GM04503 (cell line): Measurements from ENCODE around the gene R3HCC1L.
A peak's percentile ranks its signal among the peaks of the same experiment; 100 is the strongest.

Source experiments
- DNase-seq: peaks from one replicate; pipeline ENCODE4 v3.0.0-alpha.2; 2012; ENCODE audit warnings: low read depth

R3HCC1L gene

DNA sequence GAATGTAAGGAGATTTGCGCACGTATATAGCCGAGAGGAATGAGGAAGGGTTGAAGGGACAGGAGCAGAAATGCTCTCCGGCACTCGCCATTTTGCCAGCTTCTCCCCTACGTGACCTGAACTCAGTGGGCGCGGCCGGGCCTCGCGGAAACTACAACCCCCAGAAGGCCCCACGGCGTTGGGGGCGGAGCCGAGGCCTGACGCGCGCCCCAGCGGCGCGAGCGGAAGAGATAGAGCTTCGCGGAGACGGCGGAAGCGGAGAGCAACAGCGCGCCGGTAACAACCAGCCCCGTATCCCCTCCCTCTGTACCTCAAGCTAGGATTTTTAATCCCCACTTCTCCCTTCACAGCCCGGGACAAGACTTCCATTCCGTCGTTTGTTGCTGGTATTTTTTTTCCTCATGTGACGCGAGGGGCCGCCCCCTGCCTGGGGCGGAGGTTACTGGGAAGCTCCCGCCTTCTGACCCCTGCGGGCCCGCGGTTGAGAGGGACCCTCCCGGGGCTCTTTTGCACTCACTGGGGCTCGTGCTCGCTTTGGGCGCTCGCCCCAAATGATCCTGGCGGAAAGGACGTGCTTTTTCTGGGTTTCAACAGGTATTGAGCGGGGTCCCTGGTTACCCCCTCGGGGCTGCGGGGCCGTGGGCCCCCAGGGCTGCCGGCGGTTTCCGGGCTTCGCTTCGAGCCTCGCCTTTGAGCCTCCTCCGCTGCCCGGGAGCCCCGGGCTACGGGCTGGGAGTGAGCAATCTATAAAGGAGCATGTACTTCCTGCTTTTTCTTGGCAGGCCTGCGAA, at the start of gene R3HCC1L:
Gene R3HCC1L, plus strand, starts transcription at position 227 of the 791 bp plus-strand sequence. CDS start 73,458 bp downstream, outside the sequence.
- DNase-seq = peak; percentile 52

- no peak for DNase-seq
These were observed 49.2 kb upstream of the R3HCC1L start for GRCh38 chr10:98085238-98085637.

- DNase-seq = no peak
These were observed 47.4 kb upstream of the R3HCC1L start for GRCh38 chr10:98086837-98087708.

DNA sequence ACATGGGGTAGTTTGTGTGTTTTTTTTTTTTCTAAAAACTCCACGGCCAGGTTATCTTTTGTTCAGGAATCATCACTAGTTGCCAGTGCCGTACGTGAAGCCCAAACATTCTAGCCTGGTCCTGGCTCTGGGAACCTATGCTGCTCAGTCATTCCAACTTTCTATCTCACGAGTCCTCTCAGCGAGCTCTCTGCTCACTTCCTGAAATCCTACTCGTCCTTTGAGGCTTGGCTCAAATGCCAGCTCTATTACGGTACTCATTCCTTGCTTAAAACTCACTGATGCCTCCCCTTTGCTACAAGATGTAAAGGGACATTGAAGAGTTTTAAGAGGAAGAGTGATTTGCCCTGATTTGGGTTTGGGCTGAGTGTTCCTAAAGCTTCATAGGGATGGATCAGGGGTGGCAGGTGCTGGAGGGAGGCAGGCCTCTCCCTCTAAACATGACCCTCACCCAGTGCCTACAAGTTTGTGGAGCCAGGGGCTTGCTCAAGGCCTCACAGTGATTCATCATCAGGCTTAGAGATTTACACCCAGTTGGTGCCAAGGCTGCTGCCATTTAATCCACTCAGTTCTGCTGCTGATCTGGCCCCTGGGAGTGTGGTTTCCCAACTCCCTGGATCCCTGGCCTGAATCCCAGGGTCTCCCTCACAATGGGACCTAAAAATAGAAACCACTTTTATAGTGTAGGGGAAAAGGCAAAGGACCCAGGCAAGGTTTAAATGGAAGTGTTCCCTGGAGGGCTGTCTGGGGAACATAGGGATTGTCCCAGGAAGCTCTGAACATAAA, 46.1 kb upstream of the R3HCC1L start:
- peak; percentile 7 for DNase-seq

DNA sequence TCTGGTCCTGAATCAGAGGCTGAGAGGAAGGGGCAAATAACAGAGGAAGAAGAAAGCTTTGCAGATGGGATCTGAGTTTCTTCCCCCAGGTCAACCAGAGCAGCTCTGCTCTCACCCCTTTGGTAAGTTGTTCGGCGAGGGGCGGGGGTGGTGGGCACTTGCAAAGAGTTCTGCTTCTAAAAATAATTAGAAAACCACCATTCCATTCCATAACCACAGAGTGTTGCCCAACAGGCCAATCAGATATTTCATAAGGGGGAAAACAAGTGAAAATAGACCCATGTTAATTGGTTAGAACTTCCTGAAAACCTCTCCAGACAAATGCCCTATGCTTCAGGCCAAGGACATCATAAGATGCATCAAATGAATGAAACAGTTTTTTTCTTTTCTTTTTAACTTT, 43.6 kb upstream of the R3HCC1L start:
- DNase-seq = no peak

DNA sequence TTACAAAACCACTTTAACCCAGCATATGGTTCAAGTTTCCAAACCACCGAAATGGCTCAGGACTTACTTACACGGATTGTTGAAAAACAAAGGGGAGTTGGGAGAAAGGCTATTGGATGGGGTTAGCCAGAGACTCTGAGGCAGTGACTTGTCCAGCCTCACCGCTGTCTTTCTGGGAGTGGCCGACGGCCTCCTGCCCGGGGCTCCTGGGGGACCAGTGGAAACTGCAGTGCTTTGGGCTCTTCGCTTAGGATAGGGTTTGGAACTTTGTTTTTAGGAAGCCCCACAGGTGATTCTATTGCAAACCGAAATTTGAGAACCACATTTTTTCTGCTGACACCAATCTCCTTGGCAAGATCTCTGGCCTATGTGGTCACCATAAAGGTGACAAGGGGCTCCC, 38.1 kb upstream of the R3HCC1L start:
- no peak for DNase-seq

DNA sequence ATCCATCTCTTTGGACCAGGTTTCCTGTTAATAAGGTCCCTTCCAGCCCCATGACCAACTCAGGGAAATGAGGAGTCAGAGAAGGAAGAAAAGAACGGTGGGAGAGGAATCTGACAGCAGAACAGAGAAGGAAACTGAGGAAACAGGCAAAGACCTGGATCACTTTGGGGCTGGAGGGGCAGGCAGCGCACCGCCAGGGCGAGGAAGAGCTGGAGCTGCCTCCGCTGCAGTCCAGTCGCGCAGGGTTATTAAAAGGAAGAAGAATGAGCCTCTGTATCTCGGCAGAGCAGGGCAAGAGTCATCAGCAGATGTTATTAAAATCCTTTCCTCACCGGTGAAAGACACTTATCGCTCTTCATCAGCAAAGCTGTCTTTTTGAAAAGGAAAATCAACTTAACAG, 37.7 kb upstream of the R3HCC1L start:
- DNase-seq = no peak

DNA sequence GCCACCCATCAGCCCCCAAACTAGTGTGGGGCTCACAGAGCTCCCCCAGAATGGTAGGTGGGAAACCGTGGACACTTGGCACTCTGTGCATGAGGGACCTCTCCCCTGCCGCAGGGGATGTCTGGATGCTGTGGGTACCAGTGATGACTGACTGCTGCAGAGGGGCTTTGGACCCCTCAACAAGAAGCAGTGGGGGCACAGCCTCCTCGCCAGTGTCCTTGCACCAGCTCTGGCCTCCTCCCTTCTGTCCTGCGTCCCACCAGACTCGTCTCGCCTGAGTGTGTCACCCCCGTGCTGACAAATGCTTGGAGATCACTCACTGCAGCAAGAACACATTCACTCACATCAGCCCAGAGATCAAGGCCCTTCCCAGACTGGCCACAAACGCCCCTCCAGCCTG, 37.3 kb upstream of the R3HCC1L start:
- no peak for DNase-seq

GRCh38 chr10:98097616-98098015, 36.8 kb upstream of the R3HCC1L start:
- DNase-seq = no peak

GRCh38 chr10:98098247-98098646, 36.2 kb upstream of the R3HCC1L start:
- no peak for DNase-seq

DNA sequence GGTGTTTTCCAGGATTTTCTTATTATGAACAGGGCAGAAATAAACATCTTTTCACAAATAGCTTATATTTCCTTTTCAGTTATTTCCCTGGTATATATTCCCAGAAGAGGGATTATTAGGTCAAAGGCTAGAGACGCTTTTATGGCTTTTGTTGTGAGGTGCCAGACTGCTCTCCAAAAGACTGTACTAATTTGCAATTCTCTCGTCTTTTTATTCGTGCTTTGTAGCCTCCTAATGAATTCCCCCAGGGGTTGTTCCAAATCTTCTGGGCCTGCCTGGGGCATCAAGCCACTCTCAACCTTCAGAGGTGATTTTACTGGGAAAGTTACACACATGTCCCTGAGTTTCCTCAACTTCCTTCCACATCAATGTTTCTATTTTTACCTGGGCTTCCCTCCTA, 34.0 kb upstream of the R3HCC1L start:
- DNase-seq = no peak

GRCh38 chr10:98101366-98101765, 33.1 kb upstream of the R3HCC1L start:
- no peak for DNase-seq

- no peak for DNase-seq
These were observed 30.3 kb upstream of the R3HCC1L start for GRCh38 chr10:98104125-98104524.

GRCh38 chr10:98106531-98106930, 27.9 kb upstream of the R3HCC1L start:
- DNase-seq = no peak

DNA sequence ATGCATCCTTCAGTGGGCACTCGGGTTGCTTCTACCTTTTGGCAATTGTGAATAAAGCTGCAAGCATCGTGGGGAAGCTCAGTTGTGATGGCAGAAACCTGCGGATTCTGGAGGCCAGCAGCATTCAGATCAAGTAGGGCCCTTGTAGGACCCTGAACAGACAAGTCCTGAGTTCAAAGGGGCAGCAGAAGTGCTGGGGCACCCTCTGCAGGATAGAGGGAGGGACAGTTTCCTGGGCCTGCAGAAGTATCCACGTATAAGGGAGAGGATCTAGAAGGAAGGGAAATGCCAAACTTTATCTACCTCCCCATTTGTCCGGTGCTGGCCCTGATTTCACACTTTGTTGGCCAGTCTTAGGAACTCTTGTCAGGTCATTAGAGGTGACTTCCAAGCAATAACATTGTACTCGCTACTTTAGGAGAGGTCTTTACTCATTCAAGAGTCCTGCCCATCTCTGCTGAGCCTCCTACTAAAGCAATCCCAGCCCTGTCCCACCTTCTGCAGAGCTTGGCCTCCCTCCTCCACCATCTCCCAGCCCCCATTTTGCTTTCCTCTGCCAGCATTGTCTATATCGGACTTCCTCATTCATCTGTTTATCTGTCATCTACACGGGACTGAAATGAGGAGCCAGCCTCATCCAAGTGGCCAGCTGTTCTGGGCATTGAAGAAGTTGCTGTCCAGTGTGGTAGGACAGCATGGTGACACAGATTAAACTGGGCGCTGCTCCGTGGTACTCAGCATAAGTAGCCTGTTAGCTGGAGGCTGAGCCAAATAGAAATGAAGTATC, 26.6 kb upstream of the R3HCC1L start:
- no peak for DNase-seq

GRCh38 chr10:98110356-98110755, 24.1 kb upstream of the R3HCC1L start:
- no peak for DNase-seq

- no peak for DNase-seq
These were observed 19.2 kb upstream of the R3HCC1L start for GRCh38 chr10:98115031-98115787.

- no peak for DNase-seq
These were observed 14.6 kb upstream of the R3HCC1L start for GRCh38 chr10:98119891-98120290.

- no peak for DNase-seq
These were observed 8.4 kb upstream of the R3HCC1L start for GRCh38 chr10:98125940-98126631.

DNA sequence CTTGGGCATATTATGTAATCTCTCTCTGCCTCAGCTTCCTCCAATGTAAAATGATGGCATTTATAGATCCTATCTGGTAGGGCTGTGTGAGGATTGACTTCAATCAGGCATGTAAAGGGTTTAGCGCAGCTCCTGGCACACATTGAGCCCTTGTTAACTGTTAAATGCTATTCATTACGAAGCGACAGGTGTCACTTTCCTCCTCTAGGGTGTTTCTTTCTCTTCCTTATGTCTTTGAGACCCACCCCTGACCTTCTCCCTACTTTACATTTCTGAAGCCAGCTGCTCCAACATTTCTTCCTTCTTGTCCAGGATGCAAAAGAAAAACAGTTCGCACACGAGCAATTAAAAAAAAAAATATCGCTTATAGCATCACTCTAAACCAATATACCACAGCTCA, 5.7 kb upstream of the R3HCC1L start:
- no peak for DNase-seq
